Measurements from ENCODE around the gene ZFHX2. TPM values are rescaled to one million over a fixed set of nuclear protein-coding genes. Genes with fewer than 3 reads are reported as not detected.
A peak's percentile ranks its signal among the peaks of the same experiment; 100 is the strongest.

Gene ZFHX2
- total RNA-seq, 1 experiment from 2014 or later = 0.23 TPM

DNA sequence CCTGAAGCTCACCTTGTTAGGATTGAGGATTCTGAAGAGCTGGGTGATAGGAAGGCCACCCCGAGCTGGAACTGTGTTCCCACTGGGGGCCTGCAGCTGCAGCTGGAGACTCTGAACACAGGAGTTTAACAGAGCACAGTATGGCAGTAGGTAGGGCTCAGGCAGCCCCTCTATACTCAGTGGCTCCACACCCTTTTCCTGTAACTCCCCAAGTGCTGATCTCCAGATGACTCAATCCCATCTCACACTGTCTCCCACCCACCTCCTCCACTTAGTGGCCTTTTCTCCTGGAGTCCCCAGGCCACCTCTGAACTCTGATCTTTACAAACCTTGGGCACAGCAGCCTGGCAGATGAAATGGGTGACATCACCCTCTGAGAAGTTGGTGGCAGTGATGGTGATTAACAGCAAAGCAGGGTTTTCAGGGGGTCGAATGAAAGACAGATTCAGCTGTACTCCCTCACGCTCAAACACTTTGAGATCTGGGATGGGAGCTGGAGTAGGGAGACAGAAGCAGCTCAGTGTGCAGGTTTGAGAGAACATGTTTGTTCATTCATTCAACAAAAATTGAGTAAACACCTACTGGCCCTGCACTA, 8.5 kb upstream of the ZFHX2 start:
- DNase-seq (ENCODE audit: low read depth) = no peak

DNA sequence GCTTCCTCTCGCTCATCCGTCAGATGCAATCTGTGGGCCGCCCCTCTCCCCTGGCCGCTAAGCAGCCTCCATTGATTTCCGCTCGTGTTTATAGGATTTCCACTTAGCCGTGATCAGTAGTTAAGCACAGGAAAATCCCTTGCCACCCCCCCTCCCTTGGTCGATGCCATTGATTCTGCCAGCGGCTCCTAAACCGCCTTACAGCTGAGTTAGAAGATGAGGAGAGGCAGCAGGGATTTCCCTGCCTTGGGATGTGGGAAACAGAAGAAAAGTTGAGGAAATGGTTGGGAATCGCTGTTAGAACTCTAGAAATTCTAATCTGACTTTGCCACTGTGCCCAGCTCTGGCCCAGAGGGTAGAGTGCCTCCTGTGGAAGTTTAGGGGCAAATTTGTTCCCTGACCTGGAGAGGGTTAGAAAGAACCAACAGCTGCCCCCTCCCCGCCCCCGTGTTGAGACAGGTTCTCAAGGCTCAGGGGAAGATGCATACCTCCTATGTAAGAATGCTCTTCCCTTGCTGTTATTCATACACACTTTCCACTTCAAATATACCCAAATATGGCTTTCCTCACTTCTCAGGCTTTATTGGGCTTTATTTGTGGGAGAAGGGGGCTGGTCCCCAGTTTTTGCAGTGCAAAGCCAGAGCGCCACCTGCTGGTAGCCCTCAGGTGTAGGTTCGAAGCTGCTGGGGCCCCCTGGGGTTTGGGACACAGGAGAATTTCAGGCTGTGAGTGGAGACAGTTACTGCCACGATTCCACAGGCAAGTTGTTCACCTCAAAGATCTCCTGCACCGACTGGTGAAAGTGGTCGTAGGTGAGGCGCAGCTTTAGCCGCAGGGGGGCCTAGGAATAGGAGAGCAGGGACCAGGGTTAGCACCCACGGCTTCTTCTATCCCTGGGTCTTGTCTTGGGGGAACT, 7.7 kb upstream of the ZFHX2 start:
- DNase-seq (ENCODE audit: low read depth) = peak; percentile 64

DNA sequence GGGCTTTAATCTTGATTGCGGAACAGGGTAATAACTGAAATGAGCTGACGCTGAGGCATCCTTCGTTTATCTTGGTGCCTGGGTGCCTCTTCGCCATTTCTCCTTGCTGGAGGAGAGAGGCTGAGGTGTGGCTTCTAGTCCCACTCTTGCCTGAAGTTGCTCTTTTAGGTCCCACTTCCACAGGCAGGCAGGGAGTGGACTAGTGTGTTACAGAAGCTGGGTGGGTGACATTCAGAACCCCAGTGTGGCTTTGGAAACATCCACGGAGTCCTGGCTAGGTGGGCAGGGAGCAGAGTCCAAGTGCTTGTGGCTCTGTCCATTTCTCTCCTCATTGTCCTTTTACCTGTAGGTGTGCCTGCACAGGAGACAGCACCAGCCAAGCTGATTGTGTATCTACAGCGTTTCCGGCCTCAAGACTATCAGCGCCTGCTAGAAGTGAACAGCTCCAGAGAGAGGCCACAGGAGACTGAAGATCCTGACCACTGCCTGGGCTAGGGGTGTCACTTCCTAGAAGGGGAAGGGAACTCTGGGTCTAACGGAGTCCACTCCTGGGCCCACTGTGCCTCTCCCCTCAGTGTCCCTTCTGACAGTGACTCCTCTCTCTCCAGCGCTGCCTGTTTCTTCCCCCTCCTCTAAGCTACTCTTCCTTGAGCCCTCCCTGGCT, 6.9 kb upstream of the ZFHX2 start:
- no peak for DNase-seq (ENCODE audit: low read depth)

GRCh38 chr14:23557946-23558345, 6.4 kb upstream of the ZFHX2 start:
- DNase-seq (ENCODE audit: low read depth) = no peak

- DNase-seq (ENCODE audit: low read depth) = no peak
These were observed 6.0 kb upstream of the ZFHX2 start for GRCh38 chr14:23557521-23557920.

- no peak for DNase-seq (ENCODE audit: low read depth)
These were observed 5.3 kb upstream of the ZFHX2 start for GRCh38 chr14:23556700-23557440.

DNA sequence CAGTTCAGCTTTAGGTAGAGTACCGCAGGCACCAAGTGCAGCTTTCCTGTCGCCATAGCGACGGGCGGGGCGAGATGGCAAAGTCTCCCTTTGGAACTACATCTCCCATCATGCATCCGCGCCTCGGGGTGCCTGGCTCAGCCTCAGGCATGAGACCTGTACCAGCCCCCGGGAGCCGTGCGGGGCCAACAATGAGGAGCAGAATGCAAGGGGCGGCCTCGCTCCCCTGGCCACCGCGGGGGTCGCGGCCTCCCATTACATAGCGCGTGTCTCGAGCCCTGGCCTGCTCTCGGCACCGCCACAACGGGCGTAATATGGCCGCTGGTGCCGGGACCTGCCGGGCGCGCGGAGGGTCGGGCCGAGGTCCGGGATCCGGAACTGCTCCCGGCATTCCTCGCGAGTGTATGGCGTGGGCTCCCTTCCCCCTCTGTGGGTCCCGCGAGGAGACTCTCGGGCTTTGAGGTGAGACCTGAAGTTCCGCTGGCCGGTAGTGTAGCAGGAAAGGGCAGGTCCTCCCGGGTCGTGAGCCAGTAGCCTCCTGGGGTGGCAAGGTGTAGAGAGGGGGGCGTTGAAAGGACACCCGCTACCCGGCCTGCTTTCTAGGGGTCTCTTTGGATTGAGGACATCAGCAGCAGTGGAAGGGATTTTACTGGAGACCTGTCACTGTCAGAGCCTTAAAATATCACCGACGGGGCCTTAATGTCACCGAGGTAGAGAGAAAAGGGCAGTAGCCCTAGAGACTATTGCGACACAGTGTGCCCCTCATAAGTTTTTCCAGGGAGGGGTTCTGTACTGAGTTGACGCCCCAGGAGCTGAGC, 4.5 kb upstream of the ZFHX2 start, which contains the start of gene THTPA:
TSS of gene THTPA (plus strand) at position 390 of the 818 bp plus-strand sequence. CDS start 487 bp downstream, outside the sequence.
- DNase-seq (ENCODE audit: low read depth) = peak; percentile 94

GRCh38 chr14:23555533-23555881, 3.9 kb upstream of the ZFHX2 start:
- no peak for DNase-seq (ENCODE audit: low read depth)

GRCh38 chr14:23550812-23551265, 726 bp downstream of the ZFHX2 start:
- peak; percentile 47 for DNase-seq (ENCODE audit: low read depth)

DNA sequence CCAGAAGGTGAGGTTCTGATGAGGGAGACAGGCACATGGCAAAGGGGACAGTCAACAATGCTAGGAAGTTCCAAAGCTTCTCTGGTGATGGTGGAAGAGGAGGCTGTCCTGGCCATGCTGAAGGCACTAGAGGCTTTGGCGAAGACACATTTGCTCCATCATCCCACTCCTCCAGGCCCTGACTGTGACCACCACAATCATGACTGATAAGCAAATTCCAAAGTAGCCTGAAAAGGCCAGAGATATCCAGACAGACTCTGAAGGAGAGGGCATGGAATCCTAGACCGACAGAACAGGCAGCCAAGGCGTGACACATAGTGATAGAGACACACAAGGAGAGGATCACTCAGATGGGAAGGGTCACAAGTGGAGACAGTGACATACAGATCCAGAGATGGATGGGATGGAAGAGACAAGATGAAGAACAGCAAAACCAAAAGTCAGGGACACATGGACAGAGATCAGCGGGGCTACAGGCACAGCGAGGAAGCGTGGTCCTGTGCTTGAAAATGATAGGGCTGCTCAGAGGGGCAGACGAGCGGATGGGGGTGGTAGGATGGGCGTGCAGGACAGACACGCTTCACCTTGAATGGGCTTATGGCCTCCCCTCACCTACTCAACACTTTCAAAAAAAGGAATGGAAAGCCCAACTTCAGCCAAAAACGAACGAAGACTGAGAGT, 1.3 kb downstream of the ZFHX2 start:
- no peak for DNase-seq (ENCODE audit: low read depth)

DNA sequence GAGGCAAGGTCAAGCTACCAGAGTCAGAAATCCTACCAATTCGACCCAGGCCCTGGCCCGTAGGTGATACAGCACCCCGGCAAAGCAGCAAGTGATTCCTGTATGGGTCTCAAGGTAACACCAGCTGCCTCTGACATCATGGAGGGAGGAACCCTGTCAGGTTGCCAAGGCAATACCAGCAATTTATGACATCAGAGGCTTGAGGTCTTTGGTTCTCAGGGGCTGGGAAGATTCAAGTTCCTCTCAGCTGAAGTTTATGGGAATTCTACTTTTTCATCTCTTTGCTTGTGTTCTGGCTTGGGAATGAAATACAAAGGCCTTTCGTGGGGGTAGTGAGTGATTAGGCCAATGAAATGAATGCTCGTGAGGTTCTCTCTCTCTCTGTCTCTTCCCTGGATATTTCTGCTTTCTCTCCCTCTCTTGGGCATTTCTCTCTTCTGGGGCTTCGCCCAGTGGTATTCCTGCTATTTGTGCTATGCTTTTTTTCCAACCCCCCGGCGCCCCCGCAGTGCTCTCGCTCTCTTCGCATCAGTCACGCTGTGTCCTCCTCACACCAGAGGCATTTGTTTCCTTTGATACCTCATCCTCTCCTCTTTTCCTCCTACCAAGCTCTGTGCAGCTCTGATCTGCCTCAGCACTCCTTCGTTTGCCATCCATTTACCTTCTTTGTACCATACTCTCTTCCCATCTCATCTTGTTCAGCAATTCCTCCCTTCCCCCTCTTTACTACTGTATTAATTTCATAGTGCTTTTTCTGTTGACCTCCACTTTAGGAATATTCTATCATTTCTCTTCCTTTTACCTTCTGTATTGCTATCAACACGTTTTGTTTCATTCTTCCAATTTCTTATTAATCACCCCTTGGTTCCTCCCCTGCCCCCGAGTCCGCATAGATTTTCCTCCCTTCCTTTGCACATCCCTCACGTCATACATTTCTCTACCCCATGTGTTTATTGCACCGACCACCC, 2.9 kb downstream of the ZFHX2 start:
- DNase-seq (ENCODE audit: low read depth) = peak; percentile 33

DNA sequence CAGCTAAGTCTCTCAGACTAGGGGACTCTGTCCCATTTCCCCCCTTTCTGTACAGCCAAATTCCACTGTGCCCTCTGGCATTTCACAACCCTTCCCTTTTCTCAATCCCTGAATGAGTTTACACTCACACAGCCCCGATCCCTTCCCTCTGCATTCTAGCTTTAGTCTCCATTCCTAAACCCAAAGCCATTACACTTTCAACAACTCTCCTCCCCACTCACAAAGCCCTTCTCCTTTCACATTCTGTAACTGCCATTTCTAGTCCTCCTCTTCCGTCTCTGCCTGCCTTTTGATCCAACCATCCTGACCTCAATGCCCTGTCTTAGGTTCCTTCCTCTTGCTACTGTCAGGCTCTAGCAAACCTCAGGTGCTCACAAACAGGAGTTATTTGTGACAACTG, 3.6 kb downstream of the ZFHX2 start:
- DNase-seq (ENCODE audit: low read depth) = no peak

DNA sequence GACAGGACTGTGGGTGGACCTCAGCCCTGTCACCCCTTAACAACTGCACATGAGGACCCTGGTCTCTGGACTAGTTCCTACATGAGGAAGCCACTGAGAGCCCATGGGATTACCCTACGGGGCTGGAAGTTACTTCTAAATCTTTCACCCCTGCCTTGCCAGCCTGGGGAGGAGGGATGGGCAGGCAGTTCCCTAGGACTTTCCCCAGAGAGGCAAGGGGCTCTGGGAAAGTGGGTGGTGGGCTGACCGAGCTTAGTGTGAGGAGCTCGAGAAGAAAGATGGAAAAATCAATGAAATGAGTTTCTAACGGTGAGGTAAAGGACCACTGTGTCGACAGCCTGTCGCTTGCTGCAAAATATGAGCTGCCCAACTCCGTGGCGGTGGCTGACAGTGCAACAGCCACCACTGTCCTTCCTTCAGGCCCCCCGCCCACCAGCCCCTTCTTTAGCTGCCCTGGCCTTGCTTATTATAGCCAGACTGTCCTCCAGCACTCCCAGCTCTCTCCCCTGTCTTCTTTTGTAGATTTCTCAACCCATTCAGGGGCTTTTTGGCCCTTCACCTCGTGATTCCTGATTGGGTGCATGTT, 5.0 kb downstream of the ZFHX2 start:
- DNase-seq (ENCODE audit: low read depth) = no peak

DNA sequence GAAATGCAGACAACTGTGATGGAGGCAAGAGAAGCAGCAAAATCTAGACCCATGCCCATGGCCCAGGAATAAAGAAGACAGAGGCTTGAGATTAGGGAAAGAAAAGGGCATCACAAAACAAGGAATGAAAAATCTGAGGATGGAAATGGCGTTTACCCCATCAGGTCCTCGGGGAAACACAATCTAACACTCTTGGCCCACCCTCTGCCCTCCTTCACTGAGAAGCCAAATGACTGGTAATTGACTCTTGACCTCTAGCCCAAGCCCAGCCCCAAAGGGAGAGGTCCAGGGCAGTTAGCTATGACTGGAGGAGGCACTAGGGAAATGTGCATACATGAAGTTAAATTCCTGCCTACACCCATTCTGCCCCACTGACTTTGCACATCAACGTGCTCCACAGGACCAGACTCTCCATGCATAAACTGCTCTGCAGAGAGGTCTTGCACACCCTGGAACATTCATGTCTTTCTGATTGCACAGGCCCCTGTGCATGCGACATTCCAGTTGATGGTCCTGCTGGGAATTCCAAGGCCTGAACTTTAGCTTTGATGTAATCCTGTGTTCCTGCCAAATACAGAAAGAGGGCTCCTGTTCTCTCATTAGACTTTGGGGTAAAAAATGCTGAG, 5.7 kb downstream of the ZFHX2 start:
- no peak for DNase-seq (ENCODE audit: low read depth)

- DNase-seq (ENCODE audit: low read depth) = no peak
These were observed 6.8 kb downstream of the ZFHX2 start for GRCh38 chr14:23544511-23545447.

GRCh38 chr14:23543403-23543802, 8.2 kb downstream of the ZFHX2 start:
- DNase-seq (ENCODE audit: low read depth) = no peak

DNA sequence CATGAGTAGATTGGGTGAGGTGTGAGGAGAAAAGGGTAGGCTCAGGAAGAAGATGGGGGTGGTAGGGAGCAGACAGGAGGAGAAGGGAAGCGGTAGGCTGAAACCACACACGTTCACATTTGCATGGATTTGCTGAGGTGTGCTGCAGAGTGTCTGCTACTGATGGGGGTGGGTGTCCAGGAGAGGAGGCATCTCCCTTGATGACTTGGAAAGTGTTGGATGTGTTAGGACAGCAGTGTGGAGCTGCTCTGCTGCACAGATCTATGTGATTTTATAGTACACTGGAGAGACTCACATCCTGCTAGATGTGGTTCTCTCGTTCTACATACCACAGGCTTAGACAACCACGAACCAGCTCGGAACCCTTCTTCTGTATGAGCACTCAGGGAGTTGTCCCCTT, 9.3 kb downstream of the ZFHX2 start:
- no peak for DNase-seq (ENCODE audit: low read depth)

All from Daoy (cell line).